H9 (cell line): ENCODE data around the gene TMEM198. TPM values are rescaled to one million over a fixed set of nuclear protein-coding genes. Genes with fewer than 3 reads are reported as not detected.

Experiments
- DNase-seq: peaks from one replicate; pipeline ENCODE4 v3.0.0-alpha.2; 2017
- H2AFZ ChIP-seq: one replicate; pipeline ENCODE4 v1.6.1; 2013; ENCODE audit warnings: mild to moderate bottlenecking, low read length, control low read depth, moderate library complexity
- H2AK5ac ChIP-seq: 2 replicates; pipeline ENCODE4 v1.6.1; 2013; ENCODE audit warnings: low read length, control low read depth, mixed read lengths; ENCODE audit not compliant: insufficient read length
- H2BK120ac ChIP-seq: one replicate; pipeline ENCODE4 v1.6.1; 2013; ENCODE audit warnings: low read depth, mild to moderate bottlenecking, low read length, control low read depth, inconsistent platforms; ENCODE audit not compliant: poor library complexity, severe bottlenecking
- H2BK12ac ChIP-seq: 2 replicates; pipeline ENCODE4 v1.6.1; 2013; ENCODE audit warnings: low read length, control low read depth, mixed read lengths, low read depth; ENCODE audit not compliant: insufficient read length
- H2BK15ac ChIP-seq: 2 replicates; pipeline ENCODE4 v1.6.1; 2013; ENCODE audit warnings: low read depth, low read length, control low read depth
- H2BK20ac ChIP-seq: one replicate; pipeline ENCODE4 v1.6.1; 2013; ENCODE audit warnings: low read depth, mild to moderate bottlenecking, low read length, control low read depth, inconsistent platforms; ENCODE audit not compliant: poor library complexity, severe bottlenecking
- H2BK5ac ChIP-seq: 2 replicates; pipeline ENCODE4 v1.6.1; 2013; ENCODE audit warnings: low read length, control low read depth, mixed read lengths; ENCODE audit not compliant: insufficient read length
- H3K14ac ChIP-seq: 2 replicates; pipeline ENCODE4 v1.6.1; 2013; ENCODE audit warnings: low read length, control low read depth; ENCODE audit not compliant: insufficient read depth
- H3K18ac ChIP-seq: 2 replicates; pipeline ENCODE4 v1.6.1; 2013; ENCODE audit warnings: low read depth, mild to moderate bottlenecking, mixed read lengths, low read length, control low read depth; ENCODE audit not compliant: insufficient read length
- H3K23ac ChIP-seq: 2 replicates; pipeline ENCODE4 v1.6.1; 2013; ENCODE audit warnings: low read length, control low read depth, mixed read lengths, low read depth; ENCODE audit not compliant: insufficient read length
- H3K23me2 ChIP-seq: 2 replicates; pipeline ENCODE4 v1.6.1; 2013; ENCODE audit warnings: low read depth, mild to moderate bottlenecking, mixed read lengths, low read length, control low read depth; ENCODE audit not compliant: insufficient read length, poor library complexity, severe bottlenecking
- H3K27ac ChIP-seq: 2 replicates; pipeline ENCODE4 v1.5.1; 2013; ENCODE audit warnings: low read length, control low read depth, mixed read lengths, low read depth; ENCODE audit not compliant: insufficient read length
- H3K27me3 ChIP-seq: 2 replicates; pipeline ENCODE4 v1.6.1; 2013; ENCODE audit warnings: low read length, control low read depth, inconsistent platforms; ENCODE audit not compliant: insufficient read depth
- H3K4ac ChIP-seq: 2 replicates; pipeline ENCODE4 v1.6.1; 2013; ENCODE audit warnings: low read depth, mild to moderate bottlenecking, control low read depth, inconsistent platforms, low read length, moderate library complexity
- H3K4me1 ChIP-seq: 2 replicates; pipeline ENCODE4 v1.6.1; 2013; ENCODE audit warnings: low read length, control low read depth, inconsistent platforms; ENCODE audit not compliant: insufficient read depth
- H3K4me2 ChIP-seq: 2 replicates; pipeline ENCODE4 v1.6.1; 2013; ENCODE audit warnings: low read length, control low read depth, mixed read lengths; ENCODE audit not compliant: insufficient read length, insufficient read depth
- H3K56ac ChIP-seq: 2 replicates; pipeline ENCODE4 v1.6.1; 2013; ENCODE audit warnings: low read depth, mild to moderate bottlenecking, mixed read lengths, low read length, control low read depth; ENCODE audit not compliant: insufficient read length
- H3K79me1 ChIP-seq: 2 replicates; pipeline ENCODE4 v1.6.1; 2013; ENCODE audit warnings: low read depth, mild to moderate bottlenecking, moderate library complexity, low read length, control low read depth, inconsistent platforms; ENCODE audit not compliant: insufficient read depth, poor library complexity, severe bottlenecking
- H3K79me2 ChIP-seq: 2 replicates; pipeline ENCODE4 v1.6.1; 2013; ENCODE audit warnings: low read length, control low read depth, inconsistent platforms; ENCODE audit not compliant: insufficient read depth
- H3K9ac ChIP-seq: 2 replicates; pipeline ENCODE4 v1.6.1; 2013; ENCODE audit warnings: low read length, control low read depth, mixed read lengths; ENCODE audit not compliant: insufficient read length; ENCODE audit errors: extremely low read depth
- H3K9me3 ChIP-seq: one replicate; pipeline ENCODE4 v1.6.1; 2013; ENCODE audit warnings: low read depth, low read length, inconsistent platforms; ENCODE audit not compliant: control insufficient read depth
- H3T11ph ChIP-seq: one replicate; pipeline ENCODE4 v1.6.1; 2013; ENCODE audit warnings: mild to moderate bottlenecking, low read length, control low read depth, inconsistent platforms
- H4K20me1 ChIP-seq: one replicate; pipeline ENCODE4 v1.6.1; 2013; ENCODE audit not compliant: control insufficient read depth, insufficient read length, insufficient read depth
- H4K5ac ChIP-seq: 2 replicates; pipeline ENCODE4 v1.6.1; 2013; ENCODE audit warnings: low read depth, mild to moderate bottlenecking, mixed read lengths, low read length, control low read depth; ENCODE audit not compliant: insufficient read length
- H4K8ac ChIP-seq: replicated peaks from 2 replicates; pipeline ENCODE4 v1.6.1; 2013; ENCODE audit warnings: low read length, control low read depth, mixed read lengths, low read depth; ENCODE audit not compliant: insufficient read length
- H4K91ac ChIP-seq: 2 replicates; pipeline ENCODE4 v1.6.1; 2013; ENCODE audit warnings: low read depth, mild to moderate bottlenecking, moderate library complexity, mixed read lengths, low read length, control low read depth; ENCODE audit not compliant: insufficient read length
- H3K27ac Mint-ChIP-seq, 3 experiments: 2 replicates in 2 of 3; 3 replicates in 1 of 3; pipeline ENCODE4 v1.8.0; 2020 to 2021; ENCODE audit warnings: mixed read lengths in 3 of 3, mild to moderate bottlenecking in 1 of 3, moderate library complexity in 1 of 3
- H3K27me3 Mint-ChIP-seq: 2 replicates; pipeline ENCODE4 v1.8.0; 2021; ENCODE audit warnings: low read depth, mild to moderate bottlenecking, moderate library complexity, mixed read lengths
- H3K36me3 Mint-ChIP-seq, 3 experiments: 2 replicates in 2 of 3; 3 replicates in 1 of 3; pipeline ENCODE4 v1.8.0; 2020 to 2021; ENCODE audit warnings: low read depth in 3 of 3, mixed read lengths in 3 of 3; ENCODE audit not compliant: insufficient read depth in 1 of 3
- H3K4me1 Mint-ChIP-seq, 2 experiments: 2 replicates each; pipeline ENCODE4 v1.8.0; 2020; ENCODE audit warnings: mixed read lengths in 2 of 2
- H3K4me3 Mint-ChIP-seq, 2 experiments: 2 replicates in 1 of 2; 3 replicates in 1 of 2; pipeline ENCODE4 v1.8.0; 2020 to 2021; ENCODE audit warnings: mild to moderate bottlenecking in 2 of 2, mixed read lengths in 2 of 2, moderate library complexity in 1 of 2
- H3K9me3 Mint-ChIP-seq, 2 experiments: 2 replicates in 1 of 2; 3 replicates in 1 of 2; pipeline ENCODE4 v1.8.0; 2020; ENCODE audit warnings: mild to moderate bottlenecking in 2 of 2, mixed read lengths in 2 of 2, moderate library complexity in 1 of 2
- WGBS: extraction: QIAGEN DNeasy Blood & Tissue Kit; methylation state at CpG from one replicate; pipeline ENCODE4 v1.1.7; 2013; ENCODE audit warnings: missing lambda C conversion rate, low lambda C conversion rate, mixed read lengths; ENCODE audit not compliant: insufficient read length; ENCODE audit errors: extremely low coverage; 5-methylcytosine and 5-hydroxymethylcytosine counted together
- total RNA-seq: library from RNA; stranded (reverse); gene quantifications from 2 replicates; pipeline ENCODE4 v1.2.1, GENCODE V29; 2021
- TF ChIP-seq, protein P1 (sequence below): fragments of 200-600 bp; sonication (generic); conservative IDR thresholded peaks from 3 replicates; pipeline ENCODE4 v1.8.0; 2021; ENCODE audit warnings: antibody characterized with exemption, mild to moderate bottlenecking

TMEM198 gene
- total RNA-seq, 1 experiment from 2014 or later: 7.7 TPM

DNA sequence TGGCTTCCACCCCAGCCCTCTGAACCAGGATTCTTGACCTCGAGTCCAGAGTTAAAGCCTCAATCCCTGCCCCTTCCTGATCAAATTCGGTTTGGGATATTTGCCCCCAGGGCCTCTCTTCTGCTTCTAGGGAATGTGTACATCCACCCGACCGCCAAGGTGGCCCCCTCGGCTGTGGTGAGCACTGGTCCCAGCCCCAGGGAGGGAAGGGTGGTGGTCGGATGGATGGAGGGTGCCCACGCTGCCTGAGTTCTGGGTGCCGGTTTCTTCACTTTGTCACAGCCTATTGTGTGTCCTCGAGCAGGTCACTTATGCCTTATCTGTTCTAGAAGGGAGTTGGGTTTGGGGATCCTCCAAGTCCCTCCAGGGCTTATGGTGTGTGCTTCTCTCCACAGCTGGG is 38.2 kb upstream of the TMEM198 start:
- Histone ChIP-seq H3K4me1 (peaks cover 13% of the 10 kb centered on the region; the same call in 1 of the 2 replicates), H3T11ph (no peak overlapping the region), H3K9me3 (no peaks in the 10 kb centered on the region), H3K23ac (no peak overlapping the region), H3K56ac (no peak overlapping the region), H3K23me2 (peaks cover 4% of the 10 kb centered on the region), H4K5ac (no peak overlapping the region), H2AK5ac (no peak overlapping the region), H2BK120ac (no peak overlapping the region), H3K4ac (no peak overlapping the region), H2BK5ac (no peak overlapping the region), H2BK20ac (no peak overlapping the region), H3K18ac (no peak overlapping the region), H3K14ac (no peak overlapping the region), H3K79me2 (no peaks in the 10 kb centered on the region), H3K27me3 (no peaks in the 10 kb centered on the region), H3K27ac (no peak overlapping the region), H2BK12ac (no peak overlapping the region), H3K79me1 (no peaks in the 10 kb centered on the region), H4K8ac (no peak overlapping the region), H3K9ac (no peak overlapping the region), H4K20me1 (no peaks in the 10 kb centered on the region), H2BK15ac (no peak overlapping the region), H4K91ac (no peak overlapping the region), H3K4me2 (no peak overlapping the region), H2AFZ (no peak overlapping the region)
- WGBS: no CpG with 5 or more reads among the region's 9 CpGs
- H3K36me3 Mint-ChIP-seq: peaks cover 16 to 19% (median 17%) of the 10 kb centered on the region in 3 experiments
- DNase-seq: no peak
- H3K27ac Mint-ChIP-seq: no peak overlapping the region; a peak in 1 of 7 replicates
- peaks cover 56 to 59% of the 10 kb centered on the region in 2 experiments for H3K4me1 Mint-ChIP-seq
- H3K4me3 Mint-ChIP-seq: no peak overlapping the region
- peaks cover 13% of the 10 kb centered on the region for H3K27me3 Mint-ChIP-seq
- H3K9me3 Mint-ChIP-seq: no peaks in the 10 kb centered on the region
- TF ChIP-seq, protein P1, sequence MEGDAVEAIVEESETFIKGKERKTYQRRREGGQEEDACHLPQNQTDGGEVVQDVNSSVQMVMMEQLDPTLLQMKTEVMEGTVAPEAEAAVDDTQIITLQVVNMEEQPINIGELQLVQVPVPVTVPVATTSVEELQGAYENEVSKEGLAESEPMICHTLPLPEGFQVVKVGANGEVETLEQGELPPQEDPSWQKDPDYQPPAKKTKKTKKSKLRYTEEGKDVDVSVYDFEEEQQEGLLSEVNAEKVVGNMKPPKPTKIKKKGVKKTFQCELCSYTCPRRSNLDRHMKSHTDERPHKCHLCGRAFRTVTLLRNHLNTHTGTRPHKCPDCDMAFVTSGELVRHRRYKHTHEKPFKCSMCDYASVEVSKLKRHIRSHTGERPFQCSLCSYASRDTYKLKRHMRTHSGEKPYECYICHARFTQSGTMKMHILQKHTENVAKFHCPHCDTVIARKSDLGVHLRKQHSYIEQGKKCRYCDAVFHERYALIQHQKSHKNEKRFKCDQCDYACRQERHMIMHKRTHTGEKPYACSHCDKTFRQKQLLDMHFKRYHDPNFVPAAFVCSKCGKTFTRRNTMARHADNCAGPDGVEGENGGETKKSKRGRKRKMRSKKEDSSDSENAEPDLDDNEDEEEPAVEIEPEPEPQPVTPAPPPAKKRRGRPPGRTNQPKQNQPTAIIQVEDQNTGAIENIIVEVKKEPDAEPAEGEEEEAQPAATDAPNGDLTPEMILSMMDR: no peak
